Measurements from ENCODE around the gene LTBP3. TPM values are rescaled to one million over a fixed set of nuclear protein-coding genes. Genes with fewer than 3 reads are reported as not detected.

Gene LTBP3
- total RNA-seq, 1 donor from 2014 or later: 17.5 TPM

Small RNAs within 50 kb of the gene (small RNA-seq; reads per million reads assigned to genes)
- gene AP001362.1: not detected
- not detected for gene RF01684

Other genes starting within 250 kb of the LTBP3 start
- gene CDC42EP2, start 243.5 kb downstream of the LTBP3 start, total RNA-seq: 6.1 TPM
- 17.5 TPM for gene DPF2, start 224.5 kb downstream of the LTBP3 start, total RNA-seq
- 5.3 TPM for gene TIGD3, start 203.6 kb downstream of the LTBP3 start, total RNA-seq
- 0.41 TPM for gene SLC25A45, start 175.7 kb downstream of the LTBP3 start, total RNA-seq
- gene FRMD8, start 171.7 kb downstream of the LTBP3 start, total RNA-seq: 8.2 TPM
- 1.6 TPM for gene NEAT1, start 135.6 kb downstream of the LTBP3 start, total RNA-seq
- 6,549 TPM for gene MALAT1, start 59.3 kb downstream of the LTBP3 start, total RNA-seq
- gene SCYL1, start 33.3 kb downstream of the LTBP3 start, total RNA-seq: 39.1 TPM
- 15.9 TPM for gene ZNRD2, start 12.1 kb upstream of the LTBP3 start, total RNA-seq
- 19.6 TPM for gene FAM89B, start 14.2 kb upstream of the LTBP3 start, total RNA-seq
- gene EHBP1L1, start 17.7 kb upstream of the LTBP3 start, total RNA-seq: 8.6 TPM
- not detected for gene KCNK7, start 37.4 kb upstream of the LTBP3 start, total RNA-seq
- 6.9 TPM for gene MAP3K11, start 55.9 kb upstream of the LTBP3 start, total RNA-seq
- 7.7 TPM for gene PCNX3, start 57.4 kb upstream of the LTBP3 start, total RNA-seq
- gene SIPA1, start 79.7 kb upstream of the LTBP3 start, total RNA-seq: 3.7 TPM
- gene RELA, start 104.6 kb upstream of the LTBP3 start, total RNA-seq: 16.3 TPM
- gene KAT5, start 153.9 kb upstream of the LTBP3 start, total RNA-seq: 61.1 TPM
- 9.4 TPM for gene RNASEH2C, start 162.4 kb upstream of the LTBP3 start, total RNA-seq
- 4.1 TPM for gene AP5B1, start 222.6 kb upstream of the LTBP3 start, total RNA-seq
- under 0.01 TPM for gene OVOL1, start 228.7 kb upstream of the LTBP3 start, total RNA-seq